Measurements from ENCODE around the gene CCDC33. TPM values are rescaled to one million over a fixed set of nuclear protein-coding genes. Genes with fewer than 3 reads are reported as not detected.

CCDC33 gene
- total RNA-seq, 2 donors from 2014 or later, result not detected

- ATAC-seq (replicated peaks in 1 of 2) (no peak), DNase-seq (no peak)
- Mint-ChIP-seq H3K4me1 (ENCODE audit: low read depth) (no peaks in the 10 kb centered on the region), H3K27ac (no peak overlapping the region), H3K9me3 (peaks cover 0 to 2% of the 10 kb centered on the region in 2 donors), H3K36me3 (ENCODE audit: insufficient read depth in 2 of 2) (no peaks in the 10 kb centered on the region), H3K4me3 (no peak overlapping the region), H3K27me3 (ENCODE audit: low read depth) (peaks cover 61% of the 10 kb centered on the region)
These were observed 61.8 kb downstream of the CCDC33 start for GRCh38 chr15:74297887-74298286.

GRCh38 chr15:74300057-74300795 lies 64.1 kb downstream of the CCDC33 start:
- H3K27me3 Mint-ChIP-seq (ENCODE audit: low read depth), result peaks cover 66% of the 10 kb centered on the region

GRCh38 chr15:74301583-74302361 lies 65.6 kb downstream of the CCDC33 start:
- no peak overlapping the region for H3K27ac Mint-ChIP-seq
- no peak for DNase-seq
- H3K9me3 Mint-ChIP-seq, result no peaks in the 10 kb centered on the region
- no peaks in the 10 kb centered on the region for H3K36me3 Mint-ChIP-seq (ENCODE audit: insufficient read depth in 2 of 2)
- no peak for ATAC-seq (replicated peaks in 1 of 2)
- no peak overlapping the region for H3K4me3 Mint-ChIP-seq
- peaks cover 74% of the 10 kb centered on the region for H3K27me3 Mint-ChIP-seq (ENCODE audit: low read depth)
- H3K4me1 Mint-ChIP-seq (ENCODE audit: low read depth), result no peaks in the 10 kb centered on the region

More at GRCh38 chr15:74300057-74300795, 64.1 kb downstream of the CCDC33 start:
- Mint-ChIP-seq H3K4me3 (no peak overlapping the region), H3K4me1 (ENCODE audit: low read depth) (no peaks in the 10 kb centered on the region), H3K27ac (no peak overlapping the region), H3K9me3 (no peaks in the 10 kb centered on the region), H3K36me3 (ENCODE audit: insufficient read depth in 2 of 2) (no peaks in the 10 kb centered on the region)
- DNase-seq, result no peak
- ATAC-seq (replicated peaks in 1 of 2), result no peak

- Mint-ChIP-seq H3K4me1 (ENCODE audit: low read depth) (no peaks in the 10 kb centered on the region), H3K4me3 (no peak overlapping the region), H3K27me3 (ENCODE audit: low read depth) (peaks cover 69% of the 10 kb centered on the region), H3K27ac (no peak overlapping the region), H3K9me3 (no peaks in the 10 kb centered on the region), H3K36me3 (ENCODE audit: insufficient read depth in 2 of 2) (no peaks in the 10 kb centered on the region)
- ATAC-seq (replicated peaks in 1 of 2) (peak in 1 of 2 donors; percentile 41), DNase-seq (peak; percentile 43 to 63)
These were observed 66.8 kb downstream of the CCDC33 start for GRCh38 chr15:74302821-74303359.

DNA sequence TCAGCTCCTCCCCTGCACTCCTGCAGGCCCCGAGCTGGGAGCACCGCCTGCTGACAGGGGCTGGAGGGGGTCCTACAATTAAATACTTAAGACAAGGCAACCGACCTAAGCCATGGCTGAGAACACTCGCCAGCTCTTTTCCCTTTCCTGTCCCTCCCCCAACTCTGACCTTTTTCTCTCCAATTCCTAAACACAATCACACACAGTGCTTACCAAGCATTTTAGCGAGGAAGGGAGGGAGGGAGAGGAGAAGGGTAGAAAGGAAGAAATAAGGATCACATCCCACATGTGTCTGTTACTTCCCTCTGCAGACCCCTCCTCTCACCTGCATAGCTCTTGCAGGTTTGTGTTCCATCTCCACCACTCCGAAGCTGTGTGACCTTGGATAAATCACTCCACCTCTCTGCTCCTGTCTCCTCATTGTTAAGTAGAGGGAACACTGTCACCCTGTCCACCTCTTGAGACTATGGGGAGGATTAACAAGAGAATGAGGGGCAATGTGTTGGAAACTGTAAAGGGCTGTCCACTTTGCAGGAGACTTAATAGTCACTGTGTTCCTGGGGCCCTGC lies 67.7 kb downstream of the CCDC33 start:
- Mint-ChIP-seq H3K4me1 (ENCODE audit: low read depth) (no peaks in the 10 kb centered on the region), H3K9me3 (no peaks in the 10 kb centered on the region), H3K27ac (no peak overlapping the region), H3K36me3 (ENCODE audit: insufficient read depth in 2 of 2) (no peaks in the 10 kb centered on the region), H3K4me3 (no peak overlapping the region), H3K27me3 (ENCODE audit: low read depth) (peaks cover 64% of the 10 kb centered on the region)
- ATAC-seq (replicated peaks in 1 of 2), result no peak
- DNase-seq, result no peak

DNA sequence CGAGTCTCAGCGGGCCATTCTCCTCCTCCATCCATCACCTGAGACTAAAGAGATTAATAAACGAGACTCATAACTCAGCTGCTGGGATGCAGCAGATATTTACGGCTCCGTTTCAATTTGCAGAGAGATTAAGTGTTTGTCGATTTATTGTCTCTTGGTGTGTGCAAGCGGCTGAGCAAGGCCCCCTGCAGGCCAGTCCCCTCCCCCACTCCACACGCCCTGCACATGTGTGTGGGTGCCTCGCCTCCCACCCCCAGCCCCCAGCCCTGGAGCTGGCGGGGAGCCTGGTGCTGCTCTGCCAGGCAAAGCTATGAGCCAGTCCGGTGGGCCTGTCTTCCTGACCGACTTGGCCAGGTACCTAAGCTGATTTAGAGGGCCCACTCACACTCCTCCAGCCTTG lies 68.3 kb downstream of the CCDC33 start:
- Mint-ChIP-seq H3K27me3 (ENCODE audit: low read depth) (peaks cover 64% of the 10 kb centered on the region), H3K9me3 (no peaks in the 10 kb centered on the region), H3K36me3 (ENCODE audit: insufficient read depth in 2 of 2) (no peaks in the 10 kb centered on the region), H3K27ac (no peak overlapping the region), H3K4me3 (no peak overlapping the region), H3K4me1 (ENCODE audit: low read depth) (no peaks in the 10 kb centered on the region)
- DNase-seq, result no peak
- no peak for ATAC-seq (replicated peaks in 1 of 2)

- no peak for DNase-seq
- no peak for ATAC-seq (replicated peaks in 1 of 2)
- Mint-ChIP-seq H3K4me1 (ENCODE audit: low read depth) (no peaks in the 10 kb centered on the region), H3K27me3 (ENCODE audit: low read depth) (peaks cover 53% of the 10 kb centered on the region), H3K9me3 (no peaks in the 10 kb centered on the region), H3K4me3 (no peak overlapping the region), H3K27ac (no peak overlapping the region), H3K36me3 (ENCODE audit: insufficient read depth in 2 of 2) (no peaks in the 10 kb centered on the region)
These were observed 69.6 kb downstream of the CCDC33 start for GRCh38 chr15:74305687-74306086.

DNA sequence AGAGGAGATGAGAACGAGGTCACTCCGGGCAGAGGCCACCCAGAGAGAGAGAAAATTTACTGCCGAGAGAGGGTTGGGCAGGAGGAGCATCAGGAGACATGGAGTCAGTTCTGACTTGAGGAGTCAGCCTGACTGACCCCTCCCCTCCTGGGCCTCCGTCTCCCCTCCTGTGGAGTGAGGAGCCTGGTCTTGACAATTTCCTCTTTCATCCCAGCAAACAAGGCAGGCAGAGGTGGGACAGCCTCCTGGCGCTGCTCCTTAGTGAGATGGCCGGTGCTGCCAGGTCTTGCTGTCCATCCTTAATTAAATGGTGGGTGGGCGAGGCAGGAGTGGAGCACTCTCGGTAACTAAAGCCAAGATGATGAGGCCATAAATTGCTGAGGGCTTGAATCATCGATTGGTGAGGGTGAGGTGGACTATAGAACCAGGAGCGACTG lies 70.7 kb downstream of the CCDC33 start:
- peaks cover 42% of the 10 kb centered on the region for H3K27me3 Mint-ChIP-seq (ENCODE audit: low read depth)
- no peak overlapping the region for H3K27ac Mint-ChIP-seq
- H3K4me3 Mint-ChIP-seq, result no peak overlapping the region
- no peaks in the 10 kb centered on the region for H3K9me3 Mint-ChIP-seq
- no peak for DNase-seq
- ATAC-seq (replicated peaks in 1 of 2), result no peak
- H3K36me3 Mint-ChIP-seq (ENCODE audit: insufficient read depth in 2 of 2), result no peaks in the 10 kb centered on the region
- no peaks in the 10 kb centered on the region for H3K4me1 Mint-ChIP-seq (ENCODE audit: low read depth)

GRCh38 chr15:74307827-74308811 lies 72.0 kb downstream of the CCDC33 start:
- Mint-ChIP-seq H3K27me3 (ENCODE audit: low read depth) (peaks cover 30% of the 10 kb centered on the region), H3K9me3 (no peaks in the 10 kb centered on the region), H3K27ac (no peak overlapping the region), H3K36me3 (ENCODE audit: insufficient read depth in 2 of 2) (no peaks in the 10 kb centered on the region), H3K4me3 (no peak overlapping the region), H3K4me1 (ENCODE audit: low read depth) (no peaks in the 10 kb centered on the region)
- DNase-seq (peak; percentile 41 to 48), ATAC-seq (replicated peaks in 1 of 2) (peak; percentile 75 to 80)

DNA sequence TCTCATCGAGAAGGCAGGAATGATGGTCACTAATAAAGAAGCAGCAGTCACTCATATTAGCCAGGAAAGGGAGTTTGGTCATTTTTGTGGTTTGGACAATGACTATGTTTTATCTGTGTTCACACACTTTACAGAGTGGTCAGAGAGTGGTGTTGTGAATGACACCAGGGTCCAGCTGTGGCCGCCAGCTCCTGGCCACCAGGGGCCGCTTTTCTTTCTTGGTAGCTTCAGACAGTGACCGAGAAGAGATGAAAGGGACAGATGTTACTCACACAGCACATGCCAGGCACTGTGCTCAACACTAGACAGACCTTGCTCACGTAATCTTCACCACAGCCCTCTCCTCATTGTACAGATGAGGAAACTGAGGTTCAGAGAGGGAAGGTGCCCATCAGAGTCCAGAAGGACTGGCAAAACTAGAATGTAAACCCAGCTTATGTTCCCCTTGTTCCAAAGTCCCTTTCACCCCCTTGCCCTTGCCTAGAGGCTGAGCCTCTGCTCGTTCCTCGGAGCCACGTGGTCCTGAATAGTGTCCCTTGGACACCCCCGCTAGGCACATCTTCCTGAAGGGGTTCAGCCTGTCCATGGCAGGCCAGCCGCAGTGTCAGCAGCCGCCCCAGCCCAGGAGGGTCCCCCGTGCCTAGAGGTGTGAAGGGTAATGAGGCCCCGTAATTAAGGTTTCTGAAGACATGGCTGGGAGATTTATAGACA lies 75.8 kb downstream of the CCDC33 start:
- peaks cover 13% of the 10 kb centered on the region for H3K4me1 Mint-ChIP-seq (ENCODE audit: low read depth)
- no peak overlapping the region for H3K27ac Mint-ChIP-seq
- no peak overlapping the region for H3K4me3 Mint-ChIP-seq
- H3K9me3 Mint-ChIP-seq, result no peaks in the 10 kb centered on the region
- no peak for DNase-seq
- no peak for ATAC-seq (replicated peaks in 1 of 2)
- H3K27me3 Mint-ChIP-seq (ENCODE audit: low read depth), result no peaks in the 10 kb centered on the region
- no peaks in the 10 kb centered on the region for H3K36me3 Mint-ChIP-seq (ENCODE audit: insufficient read depth in 2 of 2)

DNA sequence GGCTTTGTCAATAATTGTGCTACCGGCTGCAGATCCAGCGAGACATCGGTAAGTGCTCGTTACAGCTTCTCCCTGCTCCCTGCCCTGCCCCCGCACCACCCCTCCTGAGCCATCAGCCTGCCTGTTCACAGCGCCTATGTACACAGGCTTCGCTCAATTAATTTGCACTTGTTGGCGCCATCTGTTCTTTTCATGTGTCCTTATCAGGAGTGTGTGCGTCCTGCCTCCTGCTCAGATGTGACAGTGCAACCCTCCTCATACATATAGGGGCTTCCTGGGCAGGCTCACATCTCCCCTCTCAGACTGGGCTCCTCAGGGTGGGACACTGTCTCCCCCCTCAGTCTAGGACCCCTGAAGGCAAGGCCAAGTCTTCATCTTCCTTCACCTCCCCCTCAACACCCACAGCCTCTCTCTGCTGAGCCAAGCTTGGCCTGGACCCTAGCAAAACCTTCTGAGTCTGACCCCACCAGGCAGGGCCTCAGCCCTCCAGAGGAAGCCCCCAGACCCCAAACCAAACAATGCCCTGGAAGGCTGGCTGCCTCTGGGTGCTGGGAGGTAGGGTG lies 76.4 kb downstream of the CCDC33 start:
- H3K4me1 Mint-ChIP-seq (ENCODE audit: low read depth), result peaks cover 13% of the 10 kb centered on the region

DNA sequence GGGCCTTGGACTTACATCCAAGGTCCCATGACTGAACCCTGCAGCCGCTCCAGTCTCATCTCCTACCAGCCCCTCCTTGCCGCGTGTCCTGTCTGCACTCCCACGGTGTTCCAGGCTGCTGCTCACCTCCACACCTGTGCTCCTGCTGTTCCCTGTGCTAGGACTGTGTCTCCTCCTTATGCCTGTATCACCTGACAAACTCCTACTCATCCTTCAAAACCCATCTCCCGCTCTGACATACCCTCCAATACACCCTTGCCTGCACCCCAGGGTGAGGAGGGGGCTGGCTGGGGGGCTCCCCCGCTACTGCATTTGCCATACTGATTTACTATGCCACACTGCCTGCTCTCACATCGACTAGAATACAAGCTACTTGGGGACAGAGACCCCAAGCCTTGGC lies 77.8 kb downstream of the CCDC33 start:
- ATAC-seq (replicated peaks in 1 of 2) (no peak), DNase-seq (no peak)
- Mint-ChIP-seq H3K27ac (no peak overlapping the region), H3K36me3 (ENCODE audit: insufficient read depth in 2 of 2) (no peaks in the 10 kb centered on the region), H3K4me3 (no peak overlapping the region), H3K9me3 (no peaks in the 10 kb centered on the region), H3K4me1 (ENCODE audit: low read depth) (peaks cover 13% of the 10 kb centered on the region), H3K27me3 (ENCODE audit: low read depth) (no peaks in the 10 kb centered on the region)

More for the DNA sequence above, 76.4 kb downstream of the CCDC33 start:
- no peak overlapping the region for H3K4me3 Mint-ChIP-seq
- DNase-seq (no peak), ATAC-seq (replicated peaks in 1 of 2) (no peak)
- no peaks in the 10 kb centered on the region for H3K27me3 Mint-ChIP-seq (ENCODE audit: low read depth)
- H3K27ac Mint-ChIP-seq, result no peak overlapping the region
- H3K36me3 Mint-ChIP-seq (ENCODE audit: insufficient read depth in 2 of 2), result no peaks in the 10 kb centered on the region
- H3K9me3 Mint-ChIP-seq, result no peaks in the 10 kb centered on the region
